K562 (cell line): ENCODE measurements around the gene TCTN3. TPM values are rescaled to one million over a fixed set of nuclear protein-coding genes. Genes with fewer than 3 reads are reported as not detected.

Experiments used
- CXXC5 ChIP-seq: fragments of 250-450 bp; sonication (Bioruptor Pico); IDR thresholded peaks from 2 replicates; pipeline ENCODE4 v1.8.0; 2022; ENCODE audit warnings: inconsistent platforms, mild to moderate bottlenecking, moderate library complexity
- ELF4 ChIP-seq: fragments of 450-650 bp; formaldehyde crosslinking; IDR thresholded peaks from 2 replicates; pipeline ENCODE4 v1.4.0; 2022; ENCODE audit warnings: missing genetic modification characterization
- FOS ChIP-seq: IDR thresholded peaks from 3 replicates; pipeline ENCODE4 v1.6.1; 2011; ENCODE audit not compliant: insufficient read length; ENCODE audit errors: extremely low read depth
- GATAD2A ChIP-seq: fragments of 450-650 bp; IDR thresholded peaks from 2 replicates; pipeline ENCODE4 v1.6.1; 2017
- KDM5B ChIP-seq: fragments of 200-600 bp; sonication (generic); IDR thresholded peaks from 2 replicates; pipeline ENCODE4 v1.6.1; 2012; ENCODE audit warnings: low read depth, mild to moderate bottlenecking, moderate library complexity, low read length, control low read depth, inconsistent platforms; ENCODE audit not compliant: insufficient replicate concordance
- NCOR1 ChIP-seq: fragments of 450-650 bp; IDR thresholded peaks from 2 replicates; pipeline ENCODE4 v1.6.1; 2016; ENCODE audit warnings: mild to moderate bottlenecking, moderate library complexity
- POU5F1 ChIP-seq: fragments of 150-350 bp; IDR thresholded peaks from 2 replicates; pipeline ENCODE4 v1.6.1; 2014; ENCODE audit warnings: borderline replicate concordance, low read length, low read depth, mild to moderate bottlenecking; ENCODE audit not compliant: partially characterized antibody
- PREB ChIP-seq: sonication (generic); formaldehyde crosslinking; IDR thresholded peaks from 2 replicates; pipeline ENCODE4 v1.8.1; 2023; ENCODE audit warnings: mild to moderate bottlenecking, missing genetic modification reagents
- RBM22 ChIP-seq: fragments of 200-400 bp; formaldehyde crosslinking; IDR thresholded peaks from 2 replicates; pipeline ENCODE4 v1.6.1; 2018; ENCODE audit warnings: low read length, low read depth; ENCODE audit not compliant: poor library complexity, severe bottlenecking
- TBL1XR1 ChIP-seq, 2 experiments: IDR thresholded peaks; 2 replicates each; pipeline ENCODE4 v1.6.1; 2012; ENCODE audit warnings: improper control_type of control experiment in 2 of 2, low read length in 2 of 2, mild to moderate bottlenecking in 1 of 2
- TEAD1 ChIP-seq, 2 experiments: fragments of 450-650 bp in 1 of 2; sonication (generic) in 1 of 2; formaldehyde crosslinking; IDR thresholded peaks; 2 replicates each; pipeline versions ENCODE4 v1.4.0 to v1.8.0; 2020 to 2022; ENCODE audit warnings: mild to moderate bottlenecking in 2 of 2, missing genetic modification reagents in 1 of 2
- ZBTB12 ChIP-seq: fragments of 250-450 bp; sonication (Bioruptor Pico); IDR thresholded peaks from 2 replicates; pipeline ENCODE4 v1.4.0; 2020
- ZNF717 ChIP-seq: fragments of 250-450 bp; sonication (Bioruptor Pico); IDR thresholded peaks from 2 replicates; pipeline ENCODE4 v1.5.0; 2021
- polyA plus RNA-seq, 8 experiments: library from polyadenylated mRNA; depleted of rRNA in 4 of 8; stranded (reverse) in 5 of 8; unstranded in 3 of 8; fragments of >200 nt; fragmentation: Nextera tagmentation in 2 of 8; fragmentation: Illumina TruSeq in 1 of 8; extraction: Ambion mirVana in 2 of 8; extraction: Trizol in 1 of 8; gene quantifications; 2 replicates each; pipeline versions ENCODE4 v1.2.1 to v1.2.3, GENCODE V29; 2011 to 2014; ENCODE audit warnings: inconsistent platforms in 1 of 8, missing spikeins in 1 of 8
- total RNA-seq, 7 experiments: library from RNA; depleted of rRNA in 6 of 7; stranded (reverse); fragments of >200 nt in 6 of 7; fragmentation: Illumina TruSeq in 2 of 7; extraction: Trizol in 2 of 7; gene quantifications; 2 replicates each; pipeline versions ENCODE4 v1.2.1 to v1.2.3, GENCODE V29; 2011 to 2021; ENCODE audit warnings: low replicate concordance in 1 of 7
- TF ChIP-seq, protein P1 (sequence below): fragments of 250-450 bp; sonication (Bioruptor Pico); IDR thresholded peaks from 2 replicates; pipeline ENCODE4 v1.8.0; 2021; ENCODE audit warnings: moderate library complexity, mild to moderate bottlenecking, inconsistent platforms
- TF ChIP-seq, protein P2 (sequence below): fragments of 150-350 bp; conservative IDR thresholded peaks from 2 replicates; pipeline ENCODE4 v1.6.1; 2014; ENCODE audit warnings: low read length
- TF ChIP-seq, protein P3 (sequence below), 2 experiments: fragments of 450-650 bp in 1 of 2; IDR thresholded peaks; 2 replicates each; pipeline ENCODE4 v1.6.1; 2011 to 2017; ENCODE audit warnings: low read depth in 2 of 2, antibody characterized with exemption in 1 of 2, borderline replicate concordance in 1 of 2, low read length in 1 of 2, mild to moderate bottlenecking in 1 of 2, mixed read lengths in 1 of 2; ENCODE audit not compliant: control insufficient read depth in 1 of 2

Gene TCTN3
- total and polyA plus RNA-seq, 9 of the 15 experiments (the other 6 are each of a cell fraction or from before 2014, with no cell fraction given): 10.4 to 25.8 (median 16.3) TPM

DNA sequence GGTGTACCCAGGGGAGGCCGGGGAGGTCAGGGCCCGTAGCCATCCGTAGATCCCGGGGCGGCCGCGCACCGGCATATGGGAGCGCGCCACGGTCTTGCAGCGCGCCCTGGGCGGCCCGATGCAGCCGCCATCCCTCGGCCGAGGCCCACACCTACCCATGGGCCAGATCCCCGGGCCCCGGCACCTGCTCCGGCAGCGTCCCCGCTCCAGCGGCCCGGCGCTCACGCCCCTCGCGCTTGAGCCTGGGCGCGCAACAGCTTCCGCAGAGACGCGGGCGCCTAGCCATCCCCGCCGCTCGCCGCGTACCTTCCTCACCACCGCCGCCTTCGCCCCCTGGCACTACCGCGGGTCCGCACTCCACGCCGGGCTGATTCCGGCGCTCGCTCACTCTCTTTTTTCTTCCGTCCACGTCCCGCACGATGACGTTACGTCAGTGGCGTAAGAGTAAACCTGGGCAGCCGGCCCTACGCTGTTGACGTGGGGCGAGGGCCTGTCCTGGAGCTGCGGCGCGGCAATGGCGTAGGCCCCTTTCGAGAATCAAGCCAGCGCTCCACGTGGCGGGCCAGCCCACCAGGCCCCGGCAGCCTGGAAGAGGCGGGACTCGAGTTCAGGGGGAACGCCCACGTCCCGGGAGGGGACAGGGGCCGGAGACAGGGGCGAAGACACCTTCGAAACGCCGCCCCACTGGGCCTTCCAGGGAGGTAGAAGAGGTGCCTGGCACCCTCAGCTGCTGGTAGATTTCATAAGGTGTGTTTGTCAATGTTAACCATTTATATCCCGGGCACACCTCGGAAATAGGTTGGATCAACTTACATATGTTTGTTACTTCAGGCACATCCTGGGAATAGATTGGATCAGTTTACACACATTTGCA, 37.2 kb downstream of the TCTN3 start, which contains the start of gene ALDH18A1 (continued):
- TF ChIP-seq ZNF717 (CRISPR knock-in tag) (no peak), FOS (no peak), PREB (CRISPR knock-in tag) (no peak), RBM22 (no peak), GATAD2A (0 out of 2 replicates have a peak, but pooled peaks have one; percentile 28), KDM5B (peak; percentile 36), POU5F1 (no peak), NCOR1 (no peak), ELF4 (CRISPR knock-in tag) (no peak), TBL1XR1 (IDR thresholded peaks at IDR 0.05; ENCODE audit: low read length in 2 of 2) (no peak), ZBTB12 (no peak), CXXC5 (CRISPR knock-in tag) (peak; percentile 67), TEAD1 (CRISPR knock-in tag; IDR thresholded peaks at IDR 0.05) (peak in 1 of 2 experiments; percentile 45; a peak in 1 of 4 replicates)
- TF ChIP-seq, protein P1, sequence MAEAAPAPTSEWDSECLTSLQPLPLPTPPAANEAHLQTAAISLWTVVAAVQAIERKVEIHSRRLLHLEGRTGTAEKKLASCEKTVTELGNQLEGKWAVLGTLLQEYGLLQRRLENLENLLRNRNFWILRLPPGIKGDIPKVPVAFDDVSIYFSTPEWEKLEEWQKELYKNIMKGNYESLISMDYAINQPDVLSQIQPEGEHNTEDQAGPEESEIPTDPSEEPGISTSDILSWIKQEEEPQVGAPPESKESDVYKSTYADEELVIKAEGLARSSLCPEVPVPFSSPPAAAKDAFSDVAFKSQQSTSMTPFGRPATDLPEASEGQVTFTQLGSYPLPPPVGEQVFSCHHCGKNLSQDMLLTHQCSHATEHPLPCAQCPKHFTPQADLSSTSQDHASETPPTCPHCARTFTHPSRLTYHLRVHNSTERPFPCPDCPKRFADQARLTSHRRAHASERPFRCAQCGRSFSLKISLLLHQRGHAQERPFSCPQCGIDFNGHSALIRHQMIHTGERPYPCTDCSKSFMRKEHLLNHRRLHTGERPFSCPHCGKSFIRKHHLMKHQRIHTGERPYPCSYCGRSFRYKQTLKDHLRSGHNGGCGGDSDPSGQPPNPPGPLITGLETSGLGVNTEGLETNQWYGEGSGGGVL (CRISPR knock-in tag): no peak
- TF ChIP-seq, protein P2, sequence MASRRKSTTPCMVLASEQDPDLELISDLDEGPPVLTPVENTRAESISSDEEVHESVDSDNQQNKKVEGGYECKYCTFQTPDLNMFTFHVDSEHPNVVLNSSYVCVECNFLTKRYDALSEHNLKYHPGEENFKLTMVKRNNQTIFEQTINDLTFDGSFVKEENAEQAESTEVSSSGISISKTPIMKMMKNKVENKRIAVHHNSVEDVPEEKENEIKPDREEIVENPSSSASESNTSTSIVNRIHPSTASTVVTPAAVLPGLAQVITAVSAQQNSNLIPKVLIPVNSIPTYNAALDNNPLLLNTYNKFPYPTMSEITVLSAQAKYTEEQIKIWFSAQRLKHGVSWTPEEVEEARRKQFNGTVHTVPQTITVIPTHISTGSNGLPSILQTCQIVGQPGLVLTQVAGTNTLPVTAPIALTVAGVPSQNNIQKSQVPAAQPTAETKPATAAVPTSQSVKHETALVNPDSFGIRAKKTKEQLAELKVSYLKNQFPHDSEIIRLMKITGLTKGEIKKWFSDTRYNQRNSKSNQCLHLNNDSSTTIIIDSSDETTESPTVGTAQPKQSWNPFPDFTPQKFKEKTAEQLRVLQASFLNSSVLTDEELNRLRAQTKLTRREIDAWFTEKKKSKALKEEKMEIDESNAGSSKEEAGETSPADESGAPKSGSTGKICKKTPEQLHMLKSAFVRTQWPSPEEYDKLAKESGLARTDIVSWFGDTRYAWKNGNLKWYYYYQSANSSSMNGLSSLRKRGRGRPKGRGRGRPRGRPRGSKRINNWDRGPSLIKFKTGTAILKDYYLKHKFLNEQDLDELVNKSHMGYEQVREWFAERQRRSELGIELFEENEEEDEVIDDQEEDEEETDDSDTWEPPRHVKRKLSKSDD: no peak
- TF ChIP-seq, protein P3, sequence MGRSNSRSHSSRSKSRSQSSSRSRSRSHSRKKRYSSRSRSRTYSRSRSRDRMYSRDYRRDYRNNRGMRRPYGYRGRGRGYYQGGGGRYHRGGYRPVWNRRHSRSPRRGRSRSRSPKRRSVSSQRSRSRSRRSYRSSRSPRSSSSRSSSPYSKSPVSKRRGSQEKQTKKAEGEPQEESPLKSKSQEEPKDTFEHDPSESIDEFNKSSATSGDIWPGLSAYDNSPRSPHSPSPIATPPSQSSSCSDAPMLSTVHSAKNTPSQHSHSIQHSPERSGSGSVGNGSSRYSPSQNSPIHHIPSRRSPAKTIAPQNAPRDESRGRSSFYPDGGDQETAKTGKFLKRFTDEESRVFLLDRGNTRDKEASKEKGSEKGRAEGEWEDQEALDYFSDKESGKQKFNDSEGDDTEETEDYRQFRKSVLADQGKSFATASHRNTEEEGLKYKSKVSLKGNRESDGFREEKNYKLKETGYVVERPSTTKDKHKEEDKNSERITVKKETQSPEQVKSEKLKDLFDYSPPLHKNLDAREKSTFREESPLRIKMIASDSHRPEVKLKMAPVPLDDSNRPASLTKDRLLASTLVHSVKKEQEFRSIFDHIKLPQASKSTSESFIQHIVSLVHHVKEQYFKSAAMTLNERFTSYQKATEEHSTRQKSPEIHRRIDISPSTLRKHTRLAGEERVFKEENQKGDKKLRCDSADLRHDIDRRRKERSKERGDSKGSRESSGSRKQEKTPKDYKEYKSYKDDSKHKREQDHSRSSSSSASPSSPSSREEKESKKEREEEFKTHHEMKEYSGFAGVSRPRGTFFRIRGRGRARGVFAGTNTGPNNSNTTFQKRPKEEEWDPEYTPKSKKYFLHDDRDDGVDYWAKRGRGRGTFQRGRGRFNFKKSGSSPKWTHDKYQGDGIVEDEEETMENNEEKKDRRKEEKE (IDR thresholded peaks at IDR 0.05; ENCODE audit: borderline replicate concordance in 1 of 2, control insufficient read depth in 1 of 2, low read depth in 2 of 2, low read length in 1 of 2): no peak
